ENCODE data around the gene MEGF9. TPM values are rescaled to one million over a fixed set of nuclear protein-coding genes. Genes with fewer than 3 reads are reported as not detected.

MEGF9 gene
- total and polyA plus RNA-seq, 2 of the 13 experiments (the other 11 are each of a cell fraction or from before 2014, with no cell fraction given) = 3.1 to 3.3 TPM

GRCh38 chr9:120730654-120731514 lies 16.6 kb upstream of the MEGF9 start (continued):
- no peak for TF ChIP-seq ZNF34 (CRISPR knock-in tag; IDR thresholded peaks at IDR 0.05; ENCODE audit: borderline replicate concordance)
- TF ChIP-seq DPF2 (CRISPR knock-in tag; IDR thresholded peaks at IDR 0.05; ENCODE audit: borderline replicate concordance, low read depth) = peak; percentile 67; the same call in 1 of the 2 replicates
- TF ChIP-seq ZNF747 (CRISPR knock-in tag; IDR thresholded peaks at IDR 0.05; ENCODE audit: borderline replicate concordance) = 0 out of 2 replicates have a peak, but pooled peaks have one; percentile 57
- TF ChIP-seq ZSCAN31 (CRISPR knock-in tag; IDR thresholded peaks at IDR 0.05; ENCODE audit: low read depth) = 0 out of 2 replicates have a peak, but pooled peaks have one; percentile 66
- TF ChIP-seq RBM22 (optimal IDR thresholded peaks at IDR 0.05; ENCODE audit: low read length) = no peak
- no peak for TF ChIP-seq RORA (CRISPR knock-in tag; IDR thresholded peaks at IDR 0.05)
- TF ChIP-seq ZNF775 (CRISPR knock-in tag; IDR thresholded peaks at IDR 0.05; ENCODE audit: borderline replicate concordance) = no peak
- TF ChIP-seq ATF5 (CRISPR knock-in tag; IDR thresholded peaks at IDR 0.05; ENCODE audit: low read depth) = no peak
- no peak for TF ChIP-seq RFXAP (CRISPR knock-in tag; IDR thresholded peaks at IDR 0.05; ENCODE audit: borderline replicate concordance)
- peak; percentile 97 for TF ChIP-seq ETV5 (CRISPR knock-in tag; IDR thresholded peaks at IDR 0.05; ENCODE audit: borderline replicate concordance)
- TF ChIP-seq TGIF2 (CRISPR knock-in tag; IDR thresholded peaks at IDR 0.05) = no peak
- TF ChIP-seq BRCA1 (CRISPR knock-in tag; IDR thresholded peaks at IDR 0.05) = no peak
- no peak for TF ChIP-seq ZFP1 (CRISPR knock-in tag; IDR thresholded peaks at IDR 0.05)
- TF ChIP-seq SKI (IDR thresholded peaks at IDR 0.05; ENCODE audit: partially characterized antibody) = peak; percentile 32
- no peak for TF ChIP-seq U2AF2 (IDR thresholded peaks at IDR 0.05; ENCODE audit: low read depth, low read length)
- TF ChIP-seq IRF2 (CRISPR knock-in tag; IDR thresholded peaks at IDR 0.05) = peak; percentile 76; the same call in 1 of the 2 replicates
- no peak for TF ChIP-seq MXD1 (CRISPR knock-in tag; IDR thresholded peaks at IDR 0.05)
- no peak for TF ChIP-seq ZBTB20 (CRISPR knock-in tag; IDR thresholded peaks at IDR 0.05; ENCODE audit: borderline replicate concordance, low read depth)
- no peak for TF ChIP-seq ZNF136 (CRISPR knock-in tag; IDR thresholded peaks at IDR 0.05; ENCODE audit: low read depth)
- no peak for TF ChIP-seq ZNF660 (CRISPR knock-in tag; IDR thresholded peaks at IDR 0.05; ENCODE audit: borderline replicate concordance, low read depth)
- 0 out of 2 replicates have a peak, but pooled peaks have one; percentile 26 for TF ChIP-seq HNF1B (CRISPR knock-in tag; IDR thresholded peaks at IDR 0.05)
- TF ChIP-seq ZBTB7B (CRISPR knock-in tag; IDR thresholded peaks at IDR 0.05) = peak; percentile 49; the same call in 1 of the 2 replicates
- TF ChIP-seq ZFY (CRISPR knock-in tag; IDR thresholded peaks at IDR 0.05) = peak; percentile 30; the same call in 1 of the 2 replicates
- TF ChIP-seq ZNF546 (CRISPR knock-in tag; conservative IDR thresholded peaks at IDR 0.05) = no peak
- no peak for TF ChIP-seq MTF2 (CRISPR knock-in tag; IDR thresholded peaks at IDR 0.05; ENCODE audit: borderline replicate concordance)
- TF ChIP-seq TCF12 (IDR thresholded peaks at IDR 0.05) = no peak
- TF ChIP-seq TCF12 (CRISPR knock-in tag; IDR thresholded peaks at IDR 0.05) = peak; percentile 65; the same call in 1 of the 2 replicates
